A673 (cell line): ENCODE data around the gene EEPD1. TPM values are rescaled to one million over a fixed set of nuclear protein-coding genes. Genes with fewer than 3 reads are reported as not detected.
A peak's percentile ranks its signal among the peaks of the same experiment; 100 is the strongest.

Experiments used
- BruUV-seq: library from RNA; stranded (reverse); fragments of 400-500 nt; replicated peaks from 2 replicates; lab custom pipeline; 2021; lab: Mats Ljungman, UMichigan
- CTCF ChIA-PET: fragments of 300-600 bp; sonication (Branson Sonifier 250); formaldehyde crosslinking; loops from one replicate; lab custom pipeline; 2022; ENCODE audit warnings: antibody characterized with exemption; lab: Charles Lee
- POLR2A ChIA-PET: fragments of 300-600 bp; sonication (Branson Sonifier 250); formaldehyde crosslinking; loops from one replicate; lab custom pipeline; 2022; ENCODE audit warnings: antibody characterized with exemption; ENCODE audit not compliant: low non-redundant PET; lab: Charles Lee
- DNase-seq: peaks from one replicate; pipeline ENCODE4 v3.0.0-alpha.2; 2015; ENCODE audit warnings: low spot score
- H3K27ac ChIP-seq: fragments of 200-600 bp; sonication (generic); 2 replicates; pipeline ENCODE4 v1.5.1; 2016; ENCODE audit warnings: mixed run types, low read depth, mild to moderate bottlenecking, mixed read lengths, antibody characterized with exemption, low read length; ENCODE audit not compliant: poor library complexity, severe bottlenecking
- H3K27me3 ChIP-seq: fragments of 200-600 bp; sonication (generic); replicated peaks from 2 replicates; pipeline ENCODE4 v1.6.1; 2017; ENCODE audit warnings: mixed run types, low read depth, mild to moderate bottlenecking, mixed read lengths, antibody characterized with exemption, low read length; ENCODE audit not compliant: insufficient read depth, poor library complexity
- H3K36me3 ChIP-seq: fragments of 200-600 bp; sonication (generic); 2 replicates; pipeline ENCODE4 v1.6.1; 2016; ENCODE audit warnings: mixed run types, mild to moderate bottlenecking, mixed read lengths, antibody characterized with exemption, low read length; ENCODE audit not compliant: insufficient read depth, poor library complexity, severe bottlenecking
- H3K4me1 ChIP-seq: fragments of 200-600 bp; sonication (generic); 2 replicates; pipeline ENCODE4 v1.6.1; 2017; ENCODE audit warnings: mixed run types, mild to moderate bottlenecking, mixed read lengths, antibody characterized with exemption, low read length; ENCODE audit not compliant: insufficient read depth, poor library complexity, severe bottlenecking
- H3K4me3 ChIP-seq: fragments of 200-600 bp; sonication (generic); 2 replicates; pipeline ENCODE4 v1.5.1; 2016; ENCODE audit warnings: low read depth, mixed run types, mild to moderate bottlenecking, mixed read lengths, low read length; ENCODE audit not compliant: poor library complexity, severe bottlenecking
- H3K9me3 ChIP-seq: fragments of 200-600 bp; sonication (generic); 2 replicates; pipeline ENCODE4 v1.6.1; 2016; ENCODE audit warnings: mixed run types, low read depth, mild to moderate bottlenecking, mixed read lengths, antibody characterized with exemption, low read length; ENCODE audit not compliant: poor library complexity, severe bottlenecking
- EZH2 ChIP-seq: fragments of 200-600 bp; sonication (generic); IDR thresholded peaks from 2 replicates; pipeline ENCODE4 v1.6.1; 2017; ENCODE audit warnings: borderline replicate concordance, low read depth, mild to moderate bottlenecking, mixed read lengths, antibody characterized with exemption, low read length; ENCODE audit not compliant: poor library complexity, severe bottlenecking
- intact Hi-C: fragments of 100-400 bp; cut with micrococcal nuclease; formaldehyde crosslinking; loops from one replicate; pipeline ENCODE4 v1.10.0; 2022; ENCODE audit not compliant: unreplicated experiment
- total RNA-seq: library from RNA; stranded (reverse); gene quantifications from 2 replicates; pipeline ENCODE4 v1.2.3, GENCODE V29; 2021
- TF ChIP-seq, protein P1 (sequence below): fragments of 300-800, 200-600 bp; sonication (generic); conservative IDR thresholded peaks from 2 replicates; pipeline ENCODE4 v1.5.1; 2017; ENCODE audit warnings: low read depth, mild to moderate bottlenecking, antibody characterized with exemption, low read length, moderate library complexity, mixed read lengths

EEPD1 gene
- total RNA-seq, 1 experiment from 2014 or later: 2.5 TPM

GRCh38 chr7:36128448-36129047 is 24.5 kb upstream of the EEPD1 start:
- Histone ChIP-seq H3K4me1 (no peaks in the 10 kb centered on the region), H3K27me3 (no peaks in the 10 kb centered on the region), H3K27ac (no peak overlapping the region), H3K36me3 (no peaks in the 10 kb centered on the region), H3K9me3 (no peaks in the 10 kb centered on the region), H3K4me3 (no peak overlapping the region)
- TF ChIP-seq, protein P1, sequence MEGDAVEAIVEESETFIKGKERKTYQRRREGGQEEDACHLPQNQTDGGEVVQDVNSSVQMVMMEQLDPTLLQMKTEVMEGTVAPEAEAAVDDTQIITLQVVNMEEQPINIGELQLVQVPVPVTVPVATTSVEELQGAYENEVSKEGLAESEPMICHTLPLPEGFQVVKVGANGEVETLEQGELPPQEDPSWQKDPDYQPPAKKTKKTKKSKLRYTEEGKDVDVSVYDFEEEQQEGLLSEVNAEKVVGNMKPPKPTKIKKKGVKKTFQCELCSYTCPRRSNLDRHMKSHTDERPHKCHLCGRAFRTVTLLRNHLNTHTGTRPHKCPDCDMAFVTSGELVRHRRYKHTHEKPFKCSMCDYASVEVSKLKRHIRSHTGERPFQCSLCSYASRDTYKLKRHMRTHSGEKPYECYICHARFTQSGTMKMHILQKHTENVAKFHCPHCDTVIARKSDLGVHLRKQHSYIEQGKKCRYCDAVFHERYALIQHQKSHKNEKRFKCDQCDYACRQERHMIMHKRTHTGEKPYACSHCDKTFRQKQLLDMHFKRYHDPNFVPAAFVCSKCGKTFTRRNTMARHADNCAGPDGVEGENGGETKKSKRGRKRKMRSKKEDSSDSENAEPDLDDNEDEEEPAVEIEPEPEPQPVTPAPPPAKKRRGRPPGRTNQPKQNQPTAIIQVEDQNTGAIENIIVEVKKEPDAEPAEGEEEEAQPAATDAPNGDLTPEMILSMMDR: peak; percentile 70
- no peak for TF ChIP-seq EZH2
- ChIA-PET CTCF (no interaction called here), POLR2A (no interaction called here)
- intact Hi-C loops: no loop called here
- no TSS peak for BruUV-seq
- DNase-seq: peak; percentile 60

DNA sequence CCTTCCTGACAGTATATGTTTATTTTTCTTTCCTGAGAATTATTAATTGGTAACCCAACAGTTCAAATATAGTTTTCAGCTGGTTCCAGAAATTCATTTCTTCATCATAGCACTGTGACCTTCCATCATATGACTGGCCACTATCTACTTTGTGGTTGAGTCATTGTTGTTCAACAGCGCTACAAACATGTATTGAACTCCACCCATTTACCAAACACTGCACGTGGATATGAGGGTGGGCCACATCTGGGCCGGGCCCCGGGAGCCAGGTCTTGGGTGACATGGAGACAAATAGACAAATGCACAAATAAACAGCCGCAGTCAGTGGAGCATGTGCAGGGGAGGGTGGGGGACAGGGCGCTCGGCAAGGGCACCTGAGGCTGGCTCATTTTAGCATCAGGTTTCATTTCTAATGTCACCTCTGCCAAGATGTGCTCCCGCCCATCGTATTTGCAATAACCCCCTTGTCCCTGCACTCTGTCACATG is 24.0 kb upstream of the EEPD1 start:
- no peaks in the 10 kb centered on the region for H3K9me3 ChIP-seq
- no peak for DNase-seq
- intact Hi-C loops: no loop called here
- H3K4me1 ChIP-seq: no peaks in the 10 kb centered on the region
- H3K4me3 ChIP-seq: no peak overlapping the region
- CTCF ChIA-PET: no interaction called here
- no peak overlapping the region for H3K27ac ChIP-seq
- POLR2A ChIA-PET: no interaction called here
- H3K36me3 ChIP-seq: no peaks in the 10 kb centered on the region
- no peak for TF ChIP-seq EZH2
- TF ChIP-seq, protein P1: no peak
- no peaks in the 10 kb centered on the region for H3K27me3 ChIP-seq
- no TSS peak for BruUV-seq

DNA sequence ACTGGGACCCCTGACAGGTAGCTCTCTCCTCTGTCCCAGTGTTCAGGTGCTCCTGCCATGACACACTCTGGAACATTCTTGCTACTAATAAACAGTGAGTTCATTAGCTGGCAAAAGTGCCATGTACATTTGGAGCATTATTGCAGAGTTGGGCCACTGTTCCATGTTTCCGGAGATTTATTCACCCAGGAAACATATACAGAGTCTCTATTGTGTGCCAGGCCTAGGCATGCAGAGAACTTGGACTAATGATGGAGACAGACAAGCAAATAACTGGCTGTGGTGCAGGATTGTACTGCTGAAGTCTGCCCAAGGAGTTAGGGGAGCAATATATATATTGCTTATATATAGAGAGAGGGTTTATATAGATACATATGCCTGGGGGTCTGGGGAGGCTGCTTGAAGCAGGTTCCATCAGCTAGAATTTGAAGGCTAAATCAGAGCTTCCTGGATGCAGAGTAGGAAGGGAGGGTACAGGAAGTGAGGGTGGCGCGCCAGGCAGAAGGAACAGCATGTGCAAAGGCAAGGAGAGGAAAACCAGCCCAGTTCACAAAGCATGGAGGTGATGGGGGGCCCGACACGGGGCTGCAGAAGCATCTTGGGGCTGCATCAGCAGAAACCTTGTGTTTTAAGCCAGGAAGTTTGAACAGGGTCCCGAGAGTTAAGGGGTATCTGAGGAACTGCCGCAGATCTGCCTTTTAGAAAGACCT is 22.7 kb upstream of the EEPD1 start:
- Histone ChIP-seq H3K4me3 (no peak overlapping the region), H3K9me3 (no peaks in the 10 kb centered on the region), H3K27me3 (no peaks in the 10 kb centered on the region), H3K36me3 (no peaks in the 10 kb centered on the region), H3K27ac (no peak overlapping the region), H3K4me1 (no peaks in the 10 kb centered on the region)
- intact Hi-C loops: no loop called here
- ChIA-PET POLR2A (no interaction called here), CTCF (no interaction called here)
- TF ChIP-seq EZH2: no peak
- TF ChIP-seq, protein P1: no peak
- no TSS peak for BruUV-seq
- no peak for DNase-seq
